HG03558 (cell line): ENCODE data around the gene TBPL1.
"Not testable (repeated sequence)": the region's sequence is repeated elsewhere in the genome, so short reads cannot be mapped to it uniquely, and the experiment has no call there.

Experiments
- ATAC-seq: cut with Tn5 transposase; IDR thresholded peaks from one replicate; pipeline ENCODE4 v1.9.1; 2021; ENCODE audit warnings: moderate number of reproducible peaks; ENCODE audit not compliant: unreplicated experiment; ENCODE audit errors: extremely low read depth

The TBPL1 gene

GRCh38 chr6:133952815-133953633, at the start of gene TBPL1:
TBPL1 (plus strand) TSS chr6:133953224; CDS start chr6:133980126, 26,902 bp downstream.
- peak; percentile 83 for ATAC-seq

GRCh38 chr6:133903855-133904254, 49.2 kb upstream of the TBPL1 start:
- no peak for ATAC-seq

- ATAC-seq, result no peak
Measured at GRCh38 chr6:133906050-133906449, 47.0 kb upstream of the TBPL1 start.

GRCh38 chr6:133916650-133917151, 36.3 kb upstream of the TBPL1 start:
- ATAC-seq, result no peak

GRCh38 chr6:133917781-133918180, 35.2 kb upstream of the TBPL1 start:
- no peak for ATAC-seq

- no peak for ATAC-seq
Measured at GRCh38 chr6:133918208-133918930, 34.7 kb upstream of the TBPL1 start.

GRCh38 chr6:133919362-133919761, 33.7 kb upstream of the TBPL1 start:
- no peak for ATAC-seq

GRCh38 chr6:133921249-133921859, 31.7 kb upstream of the TBPL1 start:
- no peak for ATAC-seq

GRCh38 chr6:133923938-133924593, 29.0 kb upstream of the TBPL1 start:
- peak; percentile 77 for ATAC-seq

GRCh38 chr6:133931221-133931620, 21.8 kb upstream of the TBPL1 start:
- not testable (repeated sequence) for ATAC-seq

GRCh38 chr6:133936352-133936751, 16.7 kb upstream of the TBPL1 start:
- ATAC-seq, result not testable (repeated sequence)

GRCh38 chr6:133937909-133938308, 15.1 kb upstream of the TBPL1 start:
- ATAC-seq, result no peak

GRCh38 chr6:133938533-133938932, 14.5 kb upstream of the TBPL1 start:
- ATAC-seq, result no peak

GRCh38 chr6:133939778-133940667, 13.0 kb upstream of the TBPL1 start:
- no peak for ATAC-seq

GRCh38 chr6:133945158-133945557, 7.9 kb upstream of the TBPL1 start:
- no peak for ATAC-seq

- no peak for ATAC-seq
Measured at GRCh38 chr6:133947302-133947900, 5.6 kb upstream of the TBPL1 start.

- no peak for ATAC-seq
Measured at GRCh38 chr6:133948472-133948871, 4.6 kb upstream of the TBPL1 start.

GRCh38 chr6:133951227-133951626, 1.8 kb upstream of the TBPL1 start:
- ATAC-seq, result no peak
